ENCODE results near the gene CEACAM16. TPM values are rescaled to one million over a fixed set of nuclear protein-coding genes. Genes with fewer than 3 reads are reported as not detected.

Gene CEACAM16
- total RNA-seq, 4 donors from 2014 or later: not detected

DNA sequence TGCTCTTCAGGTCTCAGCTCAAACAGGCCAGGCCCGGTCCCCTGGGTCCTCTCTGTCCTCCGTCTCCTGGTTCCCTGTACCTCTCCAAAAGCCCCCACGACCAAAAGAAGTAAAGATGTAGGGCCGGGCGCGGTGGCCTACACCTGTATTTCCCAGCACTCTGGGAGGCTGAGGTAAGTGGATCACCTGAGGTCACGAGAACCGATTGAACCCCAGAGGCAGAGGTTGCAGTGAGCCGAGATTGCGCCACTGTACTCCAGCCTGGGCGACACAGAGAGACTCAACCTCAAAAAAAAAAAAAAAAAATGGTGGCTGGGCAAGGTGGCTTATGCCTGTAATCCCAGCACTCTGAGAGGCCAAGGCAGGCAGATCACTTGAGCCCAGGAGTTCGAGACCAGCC lies 27.5 kb downstream of the CEACAM16 start:
- TF ChIP-seq, protein P1, sequence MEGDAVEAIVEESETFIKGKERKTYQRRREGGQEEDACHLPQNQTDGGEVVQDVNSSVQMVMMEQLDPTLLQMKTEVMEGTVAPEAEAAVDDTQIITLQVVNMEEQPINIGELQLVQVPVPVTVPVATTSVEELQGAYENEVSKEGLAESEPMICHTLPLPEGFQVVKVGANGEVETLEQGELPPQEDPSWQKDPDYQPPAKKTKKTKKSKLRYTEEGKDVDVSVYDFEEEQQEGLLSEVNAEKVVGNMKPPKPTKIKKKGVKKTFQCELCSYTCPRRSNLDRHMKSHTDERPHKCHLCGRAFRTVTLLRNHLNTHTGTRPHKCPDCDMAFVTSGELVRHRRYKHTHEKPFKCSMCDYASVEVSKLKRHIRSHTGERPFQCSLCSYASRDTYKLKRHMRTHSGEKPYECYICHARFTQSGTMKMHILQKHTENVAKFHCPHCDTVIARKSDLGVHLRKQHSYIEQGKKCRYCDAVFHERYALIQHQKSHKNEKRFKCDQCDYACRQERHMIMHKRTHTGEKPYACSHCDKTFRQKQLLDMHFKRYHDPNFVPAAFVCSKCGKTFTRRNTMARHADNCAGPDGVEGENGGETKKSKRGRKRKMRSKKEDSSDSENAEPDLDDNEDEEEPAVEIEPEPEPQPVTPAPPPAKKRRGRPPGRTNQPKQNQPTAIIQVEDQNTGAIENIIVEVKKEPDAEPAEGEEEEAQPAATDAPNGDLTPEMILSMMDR (IDR thresholded peaks at IDR 0.05; ENCODE audit: low read depth): no peak

- TF ChIP-seq, protein P1 (IDR thresholded peaks at IDR 0.05; ENCODE audit: low read depth): no peak
These were observed 29.2 kb downstream of the CEACAM16 start for GRCh38 chr19:44728178-44728577.

GRCh38 chr19:44729516-44730033 lies 30.6 kb downstream of the CEACAM16 start:
- TF ChIP-seq, protein P1 (IDR thresholded peaks at IDR 0.05; ENCODE audit: low read depth): no peak

DNA sequence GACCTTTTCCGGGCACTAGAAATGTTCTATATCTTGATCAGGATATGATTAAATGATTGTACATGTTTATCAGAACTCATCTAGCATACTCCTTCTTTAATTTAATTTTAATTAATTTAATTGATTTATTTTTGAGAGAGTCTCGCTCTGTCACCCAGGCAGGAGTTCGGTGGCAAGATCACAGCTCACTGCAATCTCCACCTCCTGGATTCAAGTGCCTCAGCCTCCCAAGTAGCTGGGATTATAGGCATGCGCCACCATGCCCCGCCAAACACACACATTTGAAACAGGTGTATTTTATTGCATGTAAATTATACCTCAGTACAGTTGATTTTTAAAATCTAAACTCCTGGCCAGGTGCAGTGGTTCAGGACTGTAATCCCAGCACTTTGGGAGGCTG lies 32.1 kb downstream of the CEACAM16 start:
- TF ChIP-seq, protein P1 (IDR thresholded peaks at IDR 0.05; ENCODE audit: low read depth): no peak

DNA sequence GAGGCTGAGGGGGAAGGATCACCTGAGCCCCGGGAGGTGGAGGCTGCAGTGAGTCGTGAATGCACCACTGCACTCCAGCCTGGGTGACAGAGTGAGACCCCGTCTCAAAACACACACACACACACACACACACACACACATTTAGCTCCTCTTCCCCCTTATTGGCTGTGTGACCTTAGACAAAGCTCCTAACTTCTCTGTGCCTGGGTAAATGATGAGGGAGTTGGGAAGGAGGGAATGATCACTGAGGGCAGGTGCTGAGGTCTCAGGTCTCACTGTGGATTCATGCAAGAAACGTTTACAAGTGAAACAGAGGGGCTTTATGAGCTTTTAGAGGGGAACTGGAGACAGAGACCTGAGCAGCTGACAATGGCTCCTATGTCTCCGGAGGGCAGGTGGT lies 32.7 kb downstream of the CEACAM16 start:
- TF ChIP-seq, protein P1 (IDR thresholded peaks at IDR 0.05; ENCODE audit: low read depth): no peak

GRCh38 chr19:44732235-44733014 lies 33.5 kb downstream of the CEACAM16 start:
- TF ChIP-seq, protein P1 (IDR thresholded peaks at IDR 0.05; ENCODE audit: low read depth): no peak

- TF ChIP-seq, protein P1 (IDR thresholded peaks at IDR 0.05; ENCODE audit: low read depth): no peak
These were observed 35.4 kb downstream of the CEACAM16 start for GRCh38 chr19:44734357-44734756.

Measured in subcutaneous adipose tissue (tissue), 4 donors.